Stimulated activated naive CD4-positive, alpha-beta T cell (primary cell): ENCODE data around the gene MAP3K8.
"Not testable (repeated sequence)": the region's sequence is repeated elsewhere in the genome, so short reads cannot be mapped to it uniquely, and the experiment has no call there.

Source experiments
- DNase-seq, 6 experiments: peaks; one replicate each; lab custom pipeline; 2025; lab: John Stamatoyannopoulos, UW

MAP3K8 gene

DNA sequence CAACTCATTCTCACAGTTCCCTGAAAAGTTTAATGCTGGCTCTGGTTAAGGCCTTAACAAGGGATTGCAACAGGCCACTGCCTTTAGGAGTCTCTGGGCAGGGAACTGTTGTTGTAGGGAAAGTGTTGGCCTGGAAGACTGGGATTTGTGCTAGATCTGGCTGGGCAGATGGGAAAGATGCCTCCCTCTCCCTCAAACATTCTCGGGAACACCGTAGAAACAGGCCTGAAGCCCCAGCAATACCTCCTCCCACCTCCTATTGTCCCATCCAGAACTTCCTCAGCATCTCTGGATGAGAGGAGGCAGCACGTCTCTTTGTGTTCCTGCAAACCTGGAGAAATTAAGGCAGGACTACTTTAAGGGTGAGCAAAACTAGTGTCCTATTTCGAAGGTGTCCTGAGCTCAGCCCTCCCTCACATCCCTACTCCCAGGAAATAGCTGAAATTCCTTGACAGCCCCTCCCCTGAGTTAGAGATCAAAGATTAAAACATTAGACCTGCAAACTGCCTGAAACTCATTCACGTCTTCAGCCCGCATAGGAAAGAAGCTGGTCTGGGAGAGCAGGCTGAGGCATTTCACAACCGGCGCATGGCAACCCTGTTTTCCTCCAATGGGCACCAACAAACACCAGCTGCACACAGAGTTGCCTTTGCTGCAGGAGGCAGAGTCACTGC is 10.9 kb upstream of the MAP3K8 start:
- no peak for DNase-seq

DNA sequence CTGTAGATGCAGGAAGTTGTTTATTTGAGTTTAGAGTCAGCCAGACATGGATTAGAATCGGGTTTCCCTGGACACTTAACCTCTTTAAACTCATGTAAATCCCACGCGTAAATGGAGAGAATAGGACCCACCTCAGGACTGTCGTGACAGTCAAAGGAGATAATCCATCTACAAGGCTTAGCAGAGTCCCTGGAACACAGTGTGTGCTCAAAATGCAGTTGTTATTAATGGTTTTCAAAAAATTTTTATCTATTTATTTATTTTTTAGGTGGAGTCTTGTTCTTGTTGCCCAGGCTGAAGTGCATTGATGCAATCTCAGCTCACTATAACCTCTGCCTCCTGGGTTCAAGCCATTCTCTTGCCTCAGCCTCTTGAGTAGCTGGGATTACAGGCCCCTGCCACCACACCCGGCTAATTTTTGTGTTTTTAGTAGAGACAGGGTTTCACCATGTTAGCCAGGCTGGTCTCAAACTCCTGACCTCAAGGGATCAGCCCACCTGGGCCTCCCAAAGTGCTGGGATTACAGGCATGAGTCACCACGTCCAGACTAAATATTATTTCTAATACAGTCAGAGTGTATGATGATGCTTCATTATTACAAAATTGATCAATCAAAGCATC is 10.2 kb upstream of the MAP3K8 start:
- DNase-seq = not testable (repeated sequence)

DNA sequence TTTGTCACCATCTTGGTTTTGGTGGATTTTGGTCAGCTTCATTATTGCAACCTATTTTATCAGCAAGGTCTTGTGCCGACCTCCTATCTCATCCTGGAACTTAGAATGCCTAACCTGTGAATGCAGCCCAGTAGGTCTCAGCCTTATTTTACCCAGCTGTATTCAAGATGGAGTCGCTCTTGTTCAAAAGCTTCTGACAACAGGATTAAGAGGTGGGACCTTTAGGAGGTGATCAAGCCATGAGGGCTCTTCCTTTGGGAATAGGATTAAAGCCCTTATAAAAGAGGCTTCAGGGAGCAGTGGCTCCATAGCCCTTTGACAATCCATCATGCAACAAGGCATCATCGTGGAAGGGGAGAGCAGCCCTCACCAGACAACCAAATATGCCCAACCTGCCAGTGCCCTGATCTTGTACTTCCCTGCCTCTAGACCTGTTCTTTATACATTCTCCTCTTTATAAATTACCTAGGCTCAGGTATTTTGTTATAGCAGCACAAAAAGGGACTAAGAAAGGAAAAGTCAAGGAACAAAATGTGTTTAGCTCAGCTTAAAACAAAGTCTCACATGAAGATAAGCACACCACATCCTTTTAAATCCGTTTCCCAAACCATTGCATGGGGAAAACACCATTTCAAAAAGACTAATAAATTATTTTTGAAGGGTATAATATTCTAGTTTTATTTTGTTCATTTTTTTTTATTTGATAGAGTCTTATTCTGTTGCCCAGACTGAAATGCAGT is 8.5 kb upstream of the MAP3K8 start:
- no peak for DNase-seq

DNA sequence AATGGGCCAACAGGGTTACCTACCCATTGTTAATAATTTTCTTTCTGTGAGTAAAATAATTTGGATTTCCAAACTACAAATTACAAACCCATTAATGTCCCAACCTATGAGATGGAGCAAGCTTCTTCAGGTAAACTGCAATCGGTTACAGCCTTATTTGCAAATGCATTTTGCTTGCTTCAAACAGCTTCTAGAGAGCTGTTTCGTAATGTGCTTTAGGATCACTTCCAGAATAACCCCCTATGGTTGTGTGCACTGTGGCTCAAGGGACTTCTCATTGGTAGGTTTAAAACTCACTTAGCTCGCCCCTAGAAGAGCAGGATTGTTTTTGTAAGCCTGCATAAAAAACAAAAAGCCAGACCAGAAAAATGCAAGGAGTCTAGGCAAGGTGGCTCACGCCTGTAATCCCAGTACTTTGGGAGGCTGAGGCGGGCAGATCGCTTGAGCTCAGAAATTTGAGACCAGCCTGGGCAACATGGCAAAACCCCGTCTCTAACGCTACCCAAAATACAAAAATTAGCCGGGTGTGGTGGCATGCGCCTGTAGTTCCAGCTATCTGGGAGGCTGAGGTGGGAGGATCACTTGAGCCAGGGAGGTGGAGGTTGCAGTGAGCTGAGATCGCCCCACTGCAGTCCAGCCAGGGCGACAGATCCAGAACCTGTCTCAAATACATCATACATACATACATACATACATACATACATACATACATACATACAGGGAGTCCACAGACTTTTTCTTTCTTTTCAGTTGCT is 3.3 kb upstream of the MAP3K8 start:
- DNase-seq = no peak

DNA sequence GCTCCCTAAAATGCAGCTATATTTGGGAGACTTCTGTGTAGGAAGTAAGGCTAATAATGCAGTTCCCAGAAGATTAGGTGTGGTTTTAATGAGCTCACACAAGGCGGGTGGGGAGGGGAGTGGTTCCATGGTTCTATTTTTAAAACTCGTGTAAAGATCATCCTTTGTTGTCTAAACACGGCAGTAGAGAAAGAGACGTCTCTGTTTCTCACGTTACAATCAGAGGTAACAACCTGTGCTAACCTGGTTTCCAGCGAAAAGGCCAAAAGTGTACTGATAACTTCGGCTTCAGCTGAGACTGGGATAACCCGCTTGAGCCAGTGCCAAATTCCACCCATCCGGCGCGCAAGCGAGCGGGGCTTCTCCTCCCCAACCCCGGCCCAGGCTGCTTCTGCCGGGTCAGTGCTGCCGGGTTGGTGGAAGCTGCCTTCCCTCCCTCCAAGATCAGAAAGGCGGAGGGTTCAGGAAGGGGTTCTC is 2.5 kb upstream of the MAP3K8 start:
- DNase-seq = no peak

DNA sequence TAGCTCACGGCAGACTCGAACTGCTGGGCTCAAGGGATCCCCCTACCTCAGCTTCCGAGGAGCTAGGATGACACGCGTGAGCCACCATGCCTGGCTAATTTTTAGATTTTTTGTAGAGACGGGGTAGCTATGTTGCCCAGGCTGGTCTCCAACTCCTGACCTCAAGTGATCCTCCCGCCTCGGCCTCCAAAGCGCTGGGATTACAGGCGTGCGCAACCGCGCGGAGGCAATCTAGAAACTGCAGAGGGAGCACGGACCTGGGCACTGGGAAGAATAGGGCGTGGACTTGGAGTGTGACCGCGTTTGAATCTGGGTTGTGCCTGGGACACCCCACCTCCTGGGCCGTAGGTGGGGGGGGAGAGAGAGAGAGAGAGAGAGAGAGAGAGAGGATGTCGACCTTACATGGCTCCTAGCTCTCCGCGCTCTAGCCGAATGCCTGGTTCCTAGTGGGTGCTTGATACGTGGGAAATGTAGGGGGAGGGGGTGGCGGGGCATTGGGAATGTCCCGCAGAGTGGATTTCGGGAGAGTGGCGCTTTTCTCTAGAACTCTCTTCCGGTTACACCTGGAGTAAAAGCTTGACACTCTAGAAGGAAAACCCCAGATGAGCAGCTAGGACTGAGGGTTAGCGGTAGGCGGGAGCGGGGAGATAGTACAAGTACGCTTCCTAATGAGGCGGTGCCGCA is 1.2 kb upstream of the MAP3K8 start:
- no peak for DNase-seq

DNA sequence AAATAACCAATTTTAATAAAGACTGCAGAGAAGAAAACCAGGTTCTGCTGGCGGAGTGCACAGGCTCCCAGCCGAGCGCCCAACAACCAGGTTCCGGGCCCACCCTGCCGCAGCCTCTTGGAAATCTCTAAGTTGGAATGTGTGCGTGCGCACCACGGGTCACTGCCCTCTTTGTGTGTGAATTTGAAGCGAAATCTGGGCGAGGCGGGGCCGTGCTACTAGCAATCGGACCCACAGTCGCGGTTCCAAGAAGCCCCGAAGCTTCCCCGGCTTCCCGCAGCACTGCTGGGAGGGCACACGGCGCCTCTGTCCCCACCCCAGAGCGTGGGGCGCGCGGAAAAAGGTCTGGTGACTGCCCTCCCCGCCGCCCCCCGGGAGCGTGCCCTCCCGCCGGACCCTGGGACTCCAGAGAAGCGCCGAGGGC is 666 bp upstream of the MAP3K8 start:
- peak in 2 of 6 experiments; percentile 24 to 43 for DNase-seq

DNA sequence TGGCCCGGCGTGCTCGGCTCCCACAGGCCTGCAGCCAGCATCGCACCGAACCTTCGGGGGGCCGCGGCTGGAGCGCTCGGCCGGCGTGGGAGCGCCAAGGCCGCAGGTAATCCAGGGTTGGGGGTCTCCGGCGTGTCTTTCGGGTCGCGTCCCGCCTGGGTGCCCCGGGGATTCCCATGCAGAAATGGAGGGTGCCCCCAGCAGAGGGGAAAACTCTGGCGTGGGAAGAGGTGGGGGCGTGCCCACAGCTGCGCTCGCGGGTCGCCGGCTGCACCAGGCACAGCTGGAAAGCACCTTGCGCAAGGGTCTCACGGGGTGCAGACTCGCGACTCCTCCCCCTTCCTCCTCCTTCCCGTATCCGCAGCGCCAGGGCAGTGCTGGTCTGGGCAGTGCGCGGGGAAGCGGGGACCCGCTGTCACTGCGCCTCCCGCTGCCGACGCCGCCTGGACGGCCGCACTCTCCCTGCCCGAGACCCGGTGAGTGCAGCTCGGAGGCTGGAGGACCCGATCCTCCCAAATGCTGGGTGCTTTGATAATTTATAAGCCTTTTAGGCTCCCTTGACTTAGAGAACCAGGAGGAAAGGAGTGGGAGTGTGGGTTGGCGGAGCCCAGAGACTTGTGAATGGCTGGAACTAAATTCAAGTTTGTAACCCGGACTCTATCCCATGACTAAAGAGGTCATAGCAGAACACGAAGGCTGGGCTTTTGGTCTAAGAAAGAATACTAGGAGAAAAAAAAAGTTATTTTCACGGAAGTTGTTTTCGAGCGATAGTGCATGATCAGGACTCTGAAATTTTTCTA is 489 bp downstream of the MAP3K8 start:
- peak in 5 of 6 experiments; percentile 22 to 55 (median 40) for DNase-seq

DNA sequence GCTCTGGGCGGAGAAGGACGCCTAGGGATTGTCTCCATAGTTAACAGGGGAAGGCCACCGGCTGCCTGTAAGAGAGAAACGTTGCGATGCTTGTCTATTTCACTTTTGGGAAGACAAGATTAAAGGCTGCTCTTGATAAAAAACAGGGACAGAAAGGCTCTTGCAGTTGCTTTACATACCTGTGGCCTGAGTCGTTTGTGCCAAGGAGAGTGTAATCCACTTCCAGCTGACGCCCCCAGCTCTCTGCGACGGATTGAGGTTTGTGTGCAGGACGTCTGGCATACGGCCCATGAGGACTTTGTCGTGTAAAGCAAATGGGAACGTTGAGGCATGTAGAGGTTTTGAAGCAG is 1.1 kb downstream of the MAP3K8 start:
- no peak for DNase-seq

DNA sequence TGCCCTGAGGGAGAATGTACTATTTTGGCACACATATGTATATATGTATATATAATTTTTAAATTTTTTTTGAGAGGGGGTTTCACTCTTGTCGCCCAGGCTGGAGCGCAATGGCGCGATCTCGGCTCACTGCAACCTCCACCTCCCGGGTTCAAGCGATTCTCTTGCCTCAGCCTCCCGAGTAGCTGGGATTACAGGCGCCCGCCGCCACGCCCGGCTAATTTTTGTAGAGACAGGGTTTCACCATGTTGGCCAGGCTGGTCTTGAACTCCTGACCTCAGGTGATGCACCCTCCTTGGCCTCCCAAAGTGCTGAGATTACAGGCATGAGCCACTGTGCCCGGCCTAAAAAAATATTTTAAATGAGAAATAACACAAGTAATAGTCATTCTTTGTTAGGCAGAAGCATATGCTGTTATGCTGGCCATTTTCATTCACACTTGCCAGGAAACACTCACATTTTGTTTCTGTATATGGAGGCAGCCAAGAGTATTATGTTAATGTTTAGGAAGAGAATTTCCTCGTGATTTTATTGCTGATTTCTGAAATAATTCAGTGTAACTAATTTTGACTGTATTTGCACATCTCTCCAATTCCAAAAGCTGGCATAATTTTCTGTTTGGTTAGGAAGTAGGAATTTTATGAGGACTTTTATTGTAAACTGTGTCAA is 1.6 kb downstream of the MAP3K8 start:
- DNase-seq = not testable (repeated sequence)

DNA sequence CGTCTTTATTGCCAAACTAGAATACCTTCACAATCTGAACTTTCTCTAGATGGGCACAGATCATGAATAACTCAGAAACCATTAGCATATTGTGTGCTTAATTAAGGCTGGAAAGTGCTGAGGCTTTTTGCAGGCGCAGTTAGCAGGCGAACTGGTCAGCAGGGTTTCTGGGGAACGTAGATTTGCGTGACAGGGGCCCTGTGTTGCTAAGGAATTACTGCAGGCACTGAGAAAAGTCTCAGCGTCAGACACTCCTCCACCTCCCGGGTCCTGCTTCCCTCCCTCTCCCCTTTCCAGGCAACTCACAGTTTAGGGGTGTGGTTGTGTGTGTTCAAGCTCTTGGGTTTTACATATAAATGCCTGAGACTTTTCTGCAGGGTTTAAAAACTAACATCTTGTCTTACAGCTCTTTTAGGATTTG is 2.2 kb downstream of the MAP3K8 start:
- no peak for DNase-seq

DNA sequence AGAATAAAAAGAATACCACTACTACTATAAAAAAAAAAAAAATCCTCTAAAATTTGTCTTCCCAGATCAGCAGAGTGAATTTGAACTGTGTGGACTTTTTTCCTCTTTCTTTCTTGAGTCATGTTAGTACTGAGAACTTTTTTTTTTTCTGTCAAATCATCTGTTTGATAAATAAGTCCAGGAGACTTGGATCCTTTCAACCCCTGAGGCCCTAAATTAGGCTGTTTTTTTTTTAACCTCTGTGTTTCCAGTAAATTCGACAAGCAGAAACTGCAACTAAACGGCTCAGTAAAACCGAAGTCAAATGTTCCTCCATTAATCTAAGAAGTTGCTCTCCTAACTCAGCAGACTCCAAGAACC is 2.7 kb downstream of the MAP3K8 start:
- peak in 1 of 6 experiments; percentile 39 for DNase-seq

DNA sequence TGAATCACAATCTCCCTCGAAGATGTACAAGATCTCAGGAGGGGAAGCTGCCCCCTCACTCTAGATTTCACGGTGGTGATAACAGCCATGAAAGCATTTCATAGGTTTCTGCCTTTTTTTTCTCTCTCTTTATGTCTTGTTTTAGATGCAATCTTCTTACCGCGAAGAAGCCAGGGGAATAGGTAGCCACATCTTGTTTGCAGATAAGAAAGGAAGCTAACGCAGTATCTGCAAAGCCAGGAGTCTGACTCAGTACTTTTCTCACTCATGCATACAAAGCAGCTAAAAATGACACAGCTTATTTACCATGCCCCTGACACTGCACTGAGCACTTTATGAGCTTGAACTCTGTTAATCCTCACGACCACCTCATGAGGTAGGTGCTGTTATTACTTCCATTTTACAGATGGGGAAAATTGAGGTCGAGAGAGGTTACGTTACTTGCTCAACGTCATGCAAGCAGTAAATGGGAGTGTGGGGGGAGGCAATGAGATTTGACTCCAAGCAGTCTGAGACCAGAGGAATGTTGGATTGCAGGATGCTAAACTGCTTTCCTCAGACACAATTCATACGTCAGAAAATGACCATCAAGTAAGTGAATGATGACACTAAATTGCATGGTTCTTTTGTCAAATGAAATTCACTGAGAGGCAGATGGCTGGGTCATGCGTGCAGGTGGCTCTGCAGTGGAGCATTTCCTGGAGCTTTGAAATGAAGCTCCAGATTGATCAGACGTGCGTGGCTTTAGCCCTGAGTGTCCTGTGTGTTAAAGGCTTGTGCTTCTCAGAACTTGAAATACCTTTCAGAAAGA is 3.3 kb downstream of the MAP3K8 start:
- DNase-seq = peak in 3 of 6 experiments; percentile 10 to 39 (median 38)

DNA sequence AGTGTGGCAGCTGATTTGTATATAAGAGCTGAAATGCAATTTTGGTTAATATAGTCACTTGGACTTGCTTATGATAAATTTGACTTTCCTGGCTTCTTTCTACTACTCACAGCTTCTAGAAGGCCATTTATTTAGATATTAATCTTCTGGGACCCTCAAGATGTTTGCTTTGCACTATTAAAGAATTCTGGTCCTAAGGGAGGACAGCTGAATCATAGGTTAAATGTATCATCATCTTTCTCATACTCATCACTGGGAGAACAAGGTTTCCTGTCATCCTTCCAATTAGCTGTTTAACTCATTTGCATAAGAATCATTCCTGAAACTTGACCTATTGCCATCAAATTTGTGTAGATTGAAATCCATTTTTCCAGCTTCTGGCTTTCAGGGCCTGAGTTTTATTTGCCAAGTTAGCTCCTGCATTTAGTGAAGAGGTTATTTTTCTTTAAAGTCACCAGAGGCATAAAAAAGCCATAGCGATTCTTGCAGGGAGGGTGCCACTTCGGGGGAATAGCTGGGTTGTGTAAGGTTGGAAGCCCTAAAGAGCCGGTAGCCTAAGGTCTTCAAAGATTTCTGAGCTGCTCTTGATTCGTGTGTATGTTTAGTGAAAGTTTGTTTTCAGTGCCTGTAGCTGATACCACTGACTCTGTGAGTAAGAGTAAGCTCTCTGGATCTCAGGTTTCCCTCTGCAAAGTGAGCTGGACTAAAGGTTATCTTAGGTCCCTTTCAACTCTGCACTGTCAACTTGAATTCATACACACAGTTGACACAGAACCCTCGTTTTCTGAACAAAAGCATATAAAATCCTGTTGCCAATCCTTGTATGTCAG is 4.3 kb downstream of the MAP3K8 start:
- no peak for DNase-seq

DNA sequence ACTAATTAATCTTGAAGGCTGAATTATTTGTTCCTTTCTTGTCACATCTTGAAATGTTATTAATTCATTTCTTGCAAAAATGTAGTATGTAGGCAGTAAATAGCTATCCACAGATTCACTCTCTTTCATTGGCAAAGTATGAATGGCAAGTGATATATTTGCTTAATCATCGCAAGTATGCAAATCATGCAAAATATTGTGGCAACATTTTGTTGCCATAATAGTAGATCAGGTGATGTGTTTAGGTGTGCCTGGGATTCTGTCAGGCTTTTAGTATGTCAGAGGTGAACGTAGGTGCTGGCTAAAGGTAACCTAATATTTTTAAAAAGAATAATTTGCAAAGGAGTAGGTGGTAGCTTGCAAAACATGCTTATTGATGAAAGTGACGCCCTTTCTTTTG is 5.9 kb downstream of the MAP3K8 start:
- DNase-seq = no peak

DNA sequence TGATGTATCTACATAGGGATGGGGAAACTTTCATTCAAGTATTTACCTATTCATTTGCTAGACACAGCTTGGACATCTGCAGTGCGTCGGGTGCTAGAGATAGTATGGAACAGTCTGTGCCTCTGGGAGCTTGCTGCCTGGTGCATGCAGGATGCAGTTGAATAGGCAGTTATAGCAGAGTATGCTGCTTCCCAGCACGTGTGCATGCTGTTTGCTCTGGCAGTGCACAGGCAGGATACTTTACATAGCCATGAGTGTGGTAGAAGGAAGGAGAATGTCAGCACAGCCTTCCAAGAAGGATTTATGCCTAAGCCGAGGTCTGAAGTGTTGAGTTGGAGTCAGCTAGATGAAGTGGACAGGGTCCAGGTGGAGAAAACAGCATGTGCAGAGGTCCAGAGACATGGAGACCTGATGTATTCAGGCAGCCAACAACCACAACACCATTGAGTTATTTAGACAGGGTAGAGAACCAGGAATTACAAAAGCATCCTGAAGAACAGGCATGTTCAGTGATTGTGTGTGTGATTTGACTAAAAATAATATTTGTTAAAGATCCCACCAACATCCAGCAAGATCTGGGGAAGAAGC is 8.1 kb downstream of the MAP3K8 start:
- DNase-seq = no peak

DNA sequence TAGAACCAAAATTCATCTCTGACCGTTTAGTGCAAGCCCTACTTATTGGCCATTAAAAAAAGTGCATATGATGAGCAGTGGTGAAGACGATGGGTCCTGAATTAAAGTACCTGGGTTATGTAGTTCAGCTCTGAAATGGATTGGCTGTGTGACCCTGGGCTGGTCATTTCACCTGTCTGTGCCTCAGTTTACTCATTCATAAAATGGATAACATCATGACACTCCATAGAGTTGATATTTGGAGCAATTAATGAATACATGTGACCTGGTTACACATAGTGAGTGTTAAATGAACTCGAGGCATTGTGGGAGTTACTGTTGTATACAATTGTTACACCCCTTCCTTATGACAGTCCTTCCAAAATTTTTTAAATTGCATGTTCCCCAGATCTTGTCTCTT is 9.1 kb downstream of the MAP3K8 start:
- no peak for DNase-seq

DNA sequence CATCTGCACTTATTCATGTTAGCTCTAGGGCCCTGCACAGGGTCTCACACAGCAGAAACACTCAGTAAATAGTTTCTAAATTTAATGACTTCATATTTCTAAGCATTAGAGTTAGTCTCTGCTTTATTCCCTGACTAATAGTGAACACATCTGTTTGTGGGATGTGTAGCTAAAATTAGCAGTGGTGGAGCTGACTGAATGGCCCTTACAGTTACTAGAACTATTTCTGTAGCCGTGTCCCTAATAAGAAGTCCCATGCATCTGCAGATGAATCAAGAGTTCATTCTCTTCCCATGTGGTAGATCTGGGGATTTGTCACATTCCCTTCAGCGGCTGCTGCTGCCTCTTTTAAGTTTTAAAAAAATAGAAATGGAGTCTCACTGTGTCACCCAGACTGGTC is 11.7 kb downstream of the MAP3K8 start:
- DNase-seq = no peak
